Pancreas (tissue), 10 donors: ENCODE results near the gene HS2ST1. TPM values are rescaled to one million over a fixed set of nuclear protein-coding genes. Genes with fewer than 3 reads are reported as not detected.

Experiments
- ATAC-seq, 4 donors: fragments of 200-7000 bp; cut with Tn5 transposase; one replicate each; pipeline versions ENCODE4 v1.8.0 to v1.9.1; 2020; ENCODE audit warnings: mild to moderate bottlenecking in 4 of 4, moderate library complexity in 4 of 4
- DNase-seq, 6 donors: peaks; one replicate each; pipeline ENCODE4 v3.0.0-alpha.2; 2020
- FAIRE-seq: peaks from 2 replicates; lab custom pipeline; 2012; peaks lifted over from hg19 to GRCh38; lab: Jason Lieb, UNC
- H3K27ac ChIP-seq, 4 donors: fragments of 200-600 bp; sonication (generic); 1 replicate in 3 of 4; 2 replicates in 1 of 4; pipeline versions ENCODE4 v1.5.0 to v1.8.0; 2020
- H3K27me3 ChIP-seq, 4 donors: fragments of 200-600 bp; one replicate each; pipeline ENCODE4 v1.8.0; 2021
- H3K36me3 ChIP-seq, 3 donors: fragments of 200-600 bp; sonication (generic) in 1 of 3; one replicate each; pipeline versions ENCODE4 v1.5.0 to v1.8.0; 2020 to 2021
- H3K4me1 ChIP-seq, 3 donors: fragments of 200-600 bp; one replicate each; pipeline ENCODE4 v1.8.0; 2021
- H3K4me3 ChIP-seq, 4 donors: fragments of 200-600 bp; sonication (generic) in 2 of 4; one replicate each; pipeline versions ENCODE4 v1.5.0 to v1.8.0; 2020 to 2021
- H3K9me3 ChIP-seq, 4 donors: fragments of 200-600 bp; one replicate each; pipeline ENCODE4 v1.8.0; 2021
- WGBS, 2 donors: extraction: QIAGEN DNeasy Blood & Tissue Kit; methylation state at CpG; one replicate each; pipeline ENCODE4 v1.1.7; 2013; 5-methylcytosine and 5-hydroxymethylcytosine counted together
- intact Hi-C, 3 donors: fragments of 100-400 bp; cut with DNase I; formaldehyde crosslinking; loops; one replicate each; pipeline versions ENCODE4 v1.11.1 to v1.14.2; 2022
- polyA plus RNA-seq, 2 donors: library from polyadenylated mRNA; stranded (reverse); fragments of 200-250 nt; gene quantifications; one replicate each; pipeline ENCODE4 v1.2.3, GENCODE V29; 2013
- total RNA-seq, 6 donors: library from RNA; stranded (reverse); fragmentation: NEBNext Ultra II Directional in 4 of 6; extraction: Animal tissue kit (Norgen Biotek cat#: 25700) in 4 of 6; gene quantifications; one replicate each; pipeline versions ENCODE4 v1.2.1 to v1.2.4, GENCODE V29; 2021 to 2023
- TF ChIP-seq, protein P1 (sequence below), 4 donors: fragments of 200-600 bp; sonication (generic) in 3 of 4; IDR thresholded peaks; one replicate each; pipeline versions ENCODE4 v1.5.0 to v1.8.0; 2021; ENCODE audit warnings: antibody characterized with exemption in 4 of 4
- donor health status: healthy with polysubstance abuse.
- donor health status: DM: no; HTN: no; CAD: no; lungs with moderate emphysema.
- donor health status: DM: no; HTN: no; CAD: no.
- donor health status: control.
- donor health status: control.
- donor health status: Bipolar disorder and iron deficiency.
- donor health status: DM: yes; HTN: yes; CAD: no.
- donor health status: DM: no; HTN: no; CAD: no.
- donor health status: DM: no; HTN: no; CAD: no.
- donor health status: DM: yes; HTN: yes; CAD: no.

Gene HS2ST1
- total and polyA plus RNA-seq, 8 donors, result 2.8 to 16.1 (median 10.9) TPM

DNA sequence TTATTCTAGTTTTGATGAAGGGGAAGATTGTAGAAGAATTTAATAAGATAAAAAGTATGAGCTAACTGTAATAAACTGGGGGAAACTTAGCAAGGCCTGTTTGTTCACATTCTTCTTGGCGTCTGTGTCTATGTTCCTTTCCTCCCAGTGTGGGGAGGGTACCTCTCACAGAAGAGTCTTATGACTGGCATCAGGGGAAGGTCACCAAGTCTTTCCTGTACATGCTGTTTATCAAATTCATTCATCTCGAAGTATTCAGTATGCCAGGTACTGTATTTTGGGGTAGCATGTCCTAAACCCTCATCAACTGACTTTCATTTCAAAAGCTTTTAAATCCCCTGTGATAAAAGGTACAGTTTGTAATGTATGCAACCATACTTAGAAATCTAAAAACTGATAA, 78.4 kb downstream of the HS2ST1 start:
- ATAC-seq (no peak), DNase-seq (no peak), FAIRE-seq (no peak)
- intact Hi-C loops, result no loop called here
- Histone ChIP-seq H3K9me3 (no peaks in the 10 kb centered on the region), H3K4me3 (no peak overlapping the region), H3K4me1 (peaks cover 0 to 2% (median 0%) of the 10 kb centered on the region in 3 donors), H3K36me3 (no peaks in the 10 kb centered on the region), H3K27ac (no peak overlapping the region), H3K27me3 (no peaks in the 10 kb centered on the region)
- 71 to 75% methylated on average over 2 of the region's 2 CpGs for WGBS, 2 donors
- TF ChIP-seq, protein P1, sequence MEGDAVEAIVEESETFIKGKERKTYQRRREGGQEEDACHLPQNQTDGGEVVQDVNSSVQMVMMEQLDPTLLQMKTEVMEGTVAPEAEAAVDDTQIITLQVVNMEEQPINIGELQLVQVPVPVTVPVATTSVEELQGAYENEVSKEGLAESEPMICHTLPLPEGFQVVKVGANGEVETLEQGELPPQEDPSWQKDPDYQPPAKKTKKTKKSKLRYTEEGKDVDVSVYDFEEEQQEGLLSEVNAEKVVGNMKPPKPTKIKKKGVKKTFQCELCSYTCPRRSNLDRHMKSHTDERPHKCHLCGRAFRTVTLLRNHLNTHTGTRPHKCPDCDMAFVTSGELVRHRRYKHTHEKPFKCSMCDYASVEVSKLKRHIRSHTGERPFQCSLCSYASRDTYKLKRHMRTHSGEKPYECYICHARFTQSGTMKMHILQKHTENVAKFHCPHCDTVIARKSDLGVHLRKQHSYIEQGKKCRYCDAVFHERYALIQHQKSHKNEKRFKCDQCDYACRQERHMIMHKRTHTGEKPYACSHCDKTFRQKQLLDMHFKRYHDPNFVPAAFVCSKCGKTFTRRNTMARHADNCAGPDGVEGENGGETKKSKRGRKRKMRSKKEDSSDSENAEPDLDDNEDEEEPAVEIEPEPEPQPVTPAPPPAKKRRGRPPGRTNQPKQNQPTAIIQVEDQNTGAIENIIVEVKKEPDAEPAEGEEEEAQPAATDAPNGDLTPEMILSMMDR (IDR thresholded peaks at IDR 0.05), result no peak

GRCh38 chr1:86993269-86993985, 79.0 kb downstream of the HS2ST1 start:
- no peak for FAIRE-seq
- Histone ChIP-seq H3K27me3 (no peaks in the 10 kb centered on the region), H3K27ac (no peak overlapping the region), H3K36me3 (no peaks in the 10 kb centered on the region), H3K4me3 (no peak overlapping the region), H3K4me1 (peaks cover 0 to 2% (median 0%) of the 10 kb centered on the region in 3 donors), H3K9me3 (no peaks in the 10 kb centered on the region)
- no peak for ATAC-seq
- intact Hi-C loops, result no loop called here
- WGBS, 2 donors, result 85 to 94% methylated on average over 4 of the region's 4 CpGs
- no peak for DNase-seq
- TF ChIP-seq, protein P1 (IDR thresholded peaks at IDR 0.05), result no peak

DNA sequence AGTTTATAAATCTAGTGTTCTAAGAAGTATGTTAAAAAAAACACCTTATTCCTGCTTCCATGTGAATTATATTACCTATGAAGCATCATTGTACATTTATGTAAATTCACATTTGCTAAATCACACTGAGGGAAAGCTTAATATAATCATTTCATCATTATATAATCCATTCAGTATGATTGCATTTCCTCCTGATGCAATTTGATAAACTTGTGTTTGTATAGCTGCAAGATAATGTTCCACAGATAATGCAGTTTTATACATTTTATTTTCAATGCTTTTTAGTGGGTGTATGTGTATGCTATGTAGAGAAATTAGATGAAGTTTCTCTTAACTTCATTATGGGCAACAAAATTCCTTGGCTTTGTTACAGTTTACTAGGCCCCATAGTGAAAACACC, 79.6 kb downstream of the HS2ST1 start:
- no peak for DNase-seq
- TF ChIP-seq, protein P1 (IDR thresholded peaks at IDR 0.05), result no peak
- Histone ChIP-seq H3K4me1 (peaks cover 0 to 2% (median 0%) of the 10 kb centered on the region in 3 donors), H3K27ac (no peak overlapping the region), H3K27me3 (no peaks in the 10 kb centered on the region), H3K4me3 (no peak overlapping the region), H3K9me3 (no peaks in the 10 kb centered on the region), H3K36me3 (no peaks in the 10 kb centered on the region)
- no peak for FAIRE-seq
- ATAC-seq, result no peak
- intact Hi-C loops, result no loop called here

GRCh38 chr1:86997538-86997937, 83.1 kb downstream of the HS2ST1 start:
- H3K4me1 ChIP-seq, result peaks cover 0 to 2% (median 0%) of the 10 kb centered on the region in 3 donors
- 67 to 84% methylated on average over 1 of the region's 1 CpG for WGBS, 2 donors
- no peak overlapping the region for H3K27ac ChIP-seq
- H3K9me3 ChIP-seq, result no peaks in the 10 kb centered on the region
- no peak for FAIRE-seq
- H3K4me3 ChIP-seq, result no peak overlapping the region
- no peaks in the 10 kb centered on the region for H3K36me3 ChIP-seq
- intact Hi-C loops, result no loop called here
- ATAC-seq, result no peak
- no peak for DNase-seq
- TF ChIP-seq, protein P1 (IDR thresholded peaks at IDR 0.05), result no peak
- H3K27me3 ChIP-seq, result no peaks in the 10 kb centered on the region

GRCh38 chr1:86998280-86998679, 83.8 kb downstream of the HS2ST1 start:
- Histone ChIP-seq H3K9me3 (no peaks in the 10 kb centered on the region), H3K27ac (no peak overlapping the region), H3K4me1 (peaks cover 0 to under 1% (median 0%) of the 10 kb centered on the region in 3 donors), H3K36me3 (no peaks in the 10 kb centered on the region), H3K27me3 (no peaks in the 10 kb centered on the region), H3K4me3 (no peak overlapping the region)
- 95 to 99% methylated on average over 3 of the region's 3 CpGs for WGBS, 2 donors
- FAIRE-seq (no peak), ATAC-seq (no peak), DNase-seq (no peak)
- TF ChIP-seq, protein P1 (IDR thresholded peaks at IDR 0.05), result no peak
- intact Hi-C loops, result no loop called here
